PFSK-1 (cell line): Measurements from ENCODE around the gene EREG.

Experiments used
- FOXP2 ChIP-seq: optimal IDR thresholded peaks from 2 replicates; pipeline ENCODE3; 2011; ENCODE audit warnings: borderline replicate concordance, control low read depth, inconsistent platforms; ENCODE audit not compliant: insufficient read depth; ENCODE audit errors: extremely low read length, extremely low read depth
- POLR2AphosphoS5 ChIP-seq: IDR thresholded peaks from 2 replicates; pipeline ENCODE4 v1.6.1; 2012; ENCODE audit warnings: low read depth, mild to moderate bottlenecking, control low read depth, low read length, moderate library complexity
- SIN3A ChIP-seq: IDR thresholded peaks from 2 replicates; pipeline ENCODE4 v1.6.1; 2012; ENCODE audit warnings: mild to moderate bottlenecking, low read length, moderate library complexity, borderline replicate concordance; ENCODE audit not compliant: insufficient read depth
- TAF1 ChIP-seq: IDR thresholded peaks from 2 replicates; pipeline ENCODE4 v1.6.1; 2012; ENCODE audit warnings: low read length, control low read depth, borderline replicate concordance; ENCODE audit not compliant: insufficient read depth
- TF ChIP-seq, protein P1 (sequence below), 2 experiments: IDR thresholded peaks; 2 replicates each; pipeline versions ENCODE4 v1.6.1 to v1.8.0; 2011 to 2012; ENCODE audit warnings: low read depth in 2 of 2, low read length in 2 of 2, control low read depth in 1 of 2, inconsistent platforms in 1 of 2, mild to moderate bottlenecking in 1 of 2, moderate library complexity in 1 of 2; ENCODE audit not compliant: insufficient read depth in 1 of 2

EREG gene

DNA sequence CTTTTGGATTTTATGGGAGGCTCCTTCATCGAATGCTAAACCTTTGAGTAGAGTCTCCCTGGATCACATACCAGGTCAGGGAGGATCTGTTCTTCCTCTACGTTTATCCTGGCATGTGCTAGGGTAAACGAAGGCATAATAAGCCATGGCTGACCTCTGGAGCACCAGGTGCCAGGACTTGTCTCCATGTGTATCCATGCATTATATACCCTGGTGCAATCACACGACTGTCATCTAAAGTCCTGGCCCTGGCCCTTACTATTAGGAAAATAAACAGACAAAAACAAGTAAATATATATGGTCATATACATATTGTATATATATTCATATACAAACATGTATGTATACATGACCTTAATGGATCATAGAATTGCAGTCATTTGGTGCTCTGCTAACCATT is 21.2 kb downstream of the EREG start:
- TF ChIP-seq FOXP2 (no peak), TAF1 (no peak), SIN3A (no peak), POLR2AphosphoS5 (no peak)
- TF ChIP-seq, protein P1, sequence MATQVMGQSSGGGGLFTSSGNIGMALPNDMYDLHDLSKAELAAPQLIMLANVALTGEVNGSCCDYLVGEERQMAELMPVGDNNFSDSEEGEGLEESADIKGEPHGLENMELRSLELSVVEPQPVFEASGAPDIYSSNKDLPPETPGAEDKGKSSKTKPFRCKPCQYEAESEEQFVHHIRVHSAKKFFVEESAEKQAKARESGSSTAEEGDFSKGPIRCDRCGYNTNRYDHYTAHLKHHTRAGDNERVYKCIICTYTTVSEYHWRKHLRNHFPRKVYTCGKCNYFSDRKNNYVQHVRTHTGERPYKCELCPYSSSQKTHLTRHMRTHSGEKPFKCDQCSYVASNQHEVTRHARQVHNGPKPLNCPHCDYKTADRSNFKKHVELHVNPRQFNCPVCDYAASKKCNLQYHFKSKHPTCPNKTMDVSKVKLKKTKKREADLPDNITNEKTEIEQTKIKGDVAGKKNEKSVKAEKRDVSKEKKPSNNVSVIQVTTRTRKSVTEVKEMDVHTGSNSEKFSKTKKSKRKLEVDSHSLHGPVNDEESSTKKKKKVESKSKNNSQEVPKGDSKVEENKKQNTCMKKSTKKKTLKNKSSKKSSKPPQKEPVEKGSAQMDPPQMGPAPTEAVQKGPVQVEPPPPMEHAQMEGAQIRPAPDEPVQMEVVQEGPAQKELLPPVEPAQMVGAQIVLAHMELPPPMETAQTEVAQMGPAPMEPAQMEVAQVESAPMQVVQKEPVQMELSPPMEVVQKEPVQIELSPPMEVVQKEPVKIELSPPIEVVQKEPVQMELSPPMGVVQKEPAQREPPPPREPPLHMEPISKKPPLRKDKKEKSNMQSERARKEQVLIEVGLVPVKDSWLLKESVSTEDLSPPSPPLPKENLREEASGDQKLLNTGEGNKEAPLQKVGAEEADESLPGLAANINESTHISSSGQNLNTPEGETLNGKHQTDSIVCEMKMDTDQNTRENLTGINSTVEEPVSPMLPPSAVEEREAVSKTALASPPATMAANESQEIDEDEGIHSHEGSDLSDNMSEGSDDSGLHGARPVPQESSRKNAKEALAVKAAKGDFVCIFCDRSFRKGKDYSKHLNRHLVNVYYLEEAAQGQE (IDR thresholded peaks at IDR 0.05; ENCODE audit: insufficient read depth in 1 of 2, low read depth in 2 of 2, low read length in 2 of 2): no peak

DNA sequence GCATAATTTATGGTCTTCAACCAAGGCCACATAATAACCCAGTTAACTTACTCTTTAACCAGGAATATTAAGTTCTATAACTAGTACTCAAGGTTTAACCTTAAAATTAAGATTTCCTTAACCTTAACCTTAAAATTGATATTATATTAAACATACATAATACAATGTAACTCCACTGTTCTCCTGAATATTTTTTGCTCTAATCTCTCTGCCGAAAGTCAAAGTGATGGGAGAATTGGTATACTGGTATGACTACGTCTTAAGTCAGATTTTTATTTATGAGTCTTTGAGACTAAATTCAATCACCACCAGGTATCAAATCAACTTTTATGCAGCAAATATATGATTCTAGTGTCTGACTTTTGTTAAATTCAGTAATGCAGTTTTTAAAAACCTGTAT is 22.8 kb downstream of the EREG start:
- TF ChIP-seq POLR2AphosphoS5 (no peak), FOXP2 (no peak), TAF1 (no peak)
- TF ChIP-seq, protein P1 (IDR thresholded peaks at IDR 0.05; ENCODE audit: insufficient read depth in 1 of 2, low read depth in 2 of 2, low read length in 2 of 2): no peak

DNA sequence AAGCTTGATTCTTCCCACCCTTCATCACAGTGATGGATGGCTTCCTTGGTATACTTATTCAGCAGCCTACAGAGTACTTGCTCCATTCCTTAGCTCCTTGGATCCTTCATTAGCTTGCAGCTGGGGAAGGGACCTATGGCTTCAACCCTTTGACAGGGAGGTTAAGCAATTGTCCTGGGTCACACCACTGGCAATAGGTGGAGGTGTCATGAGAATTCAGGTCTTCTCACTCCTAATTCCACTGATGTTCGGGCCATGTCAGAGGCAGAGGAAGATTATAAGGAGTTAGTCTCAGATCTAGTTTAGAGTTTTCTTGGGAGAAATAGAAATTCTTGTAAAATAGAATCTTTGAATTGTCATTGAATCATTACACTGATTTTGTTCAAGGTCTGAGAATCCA is 24.5 kb downstream of the EREG start:
- TF ChIP-seq, protein P1 (IDR thresholded peaks at IDR 0.05; ENCODE audit: insufficient read depth in 1 of 2, low read depth in 2 of 2, low read length in 2 of 2): no peak
- no peak for TF ChIP-seq SIN3A

DNA sequence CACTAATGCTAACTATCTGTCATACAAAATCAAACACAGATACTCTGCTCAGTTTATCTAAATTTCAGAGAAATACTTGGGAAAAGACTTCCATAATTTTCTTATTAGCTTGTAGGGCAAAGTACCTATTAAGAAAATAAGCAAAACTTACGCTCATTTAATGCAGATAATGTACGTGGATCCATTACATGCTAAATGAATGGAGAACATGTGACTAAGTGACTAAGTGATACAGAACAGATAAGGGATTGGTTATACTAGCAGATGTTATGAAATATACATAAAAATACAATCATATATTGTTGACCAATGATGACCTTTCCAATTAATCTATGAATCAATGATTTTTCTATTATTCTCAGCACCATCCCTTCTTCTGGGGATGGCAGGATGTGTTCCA is 25.7 kb downstream of the EREG start:
- no peak for TF ChIP-seq TAF1
- TF ChIP-seq, protein P1 (IDR thresholded peaks at IDR 0.05; ENCODE audit: insufficient read depth in 1 of 2, low read depth in 2 of 2, low read length in 2 of 2): no peak
- no peak for TF ChIP-seq FOXP2
- no peak for TF ChIP-seq POLR2AphosphoS5
- no peak for TF ChIP-seq SIN3A

DNA sequence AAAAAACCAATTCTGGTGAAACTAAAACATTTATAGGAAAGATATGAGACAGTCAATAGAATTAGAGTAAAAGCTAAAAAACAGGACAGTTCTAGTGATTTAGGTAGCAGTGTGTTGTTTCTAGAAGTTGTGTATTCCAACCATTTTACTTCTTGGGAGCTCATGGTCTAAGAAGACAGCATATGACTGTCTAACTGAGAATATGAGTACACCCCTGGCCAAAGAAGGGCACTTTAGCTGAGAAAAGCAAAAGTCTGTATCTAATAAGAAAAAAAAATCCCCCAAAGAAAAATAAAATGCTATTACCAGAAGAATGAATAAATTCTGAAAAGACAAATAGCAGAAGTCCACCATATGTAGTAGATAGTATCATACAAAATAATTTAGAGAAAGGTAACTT is 26.4 kb downstream of the EREG start:
- TF ChIP-seq POLR2AphosphoS5: no peak
- TF ChIP-seq SIN3A: no peak

DNA sequence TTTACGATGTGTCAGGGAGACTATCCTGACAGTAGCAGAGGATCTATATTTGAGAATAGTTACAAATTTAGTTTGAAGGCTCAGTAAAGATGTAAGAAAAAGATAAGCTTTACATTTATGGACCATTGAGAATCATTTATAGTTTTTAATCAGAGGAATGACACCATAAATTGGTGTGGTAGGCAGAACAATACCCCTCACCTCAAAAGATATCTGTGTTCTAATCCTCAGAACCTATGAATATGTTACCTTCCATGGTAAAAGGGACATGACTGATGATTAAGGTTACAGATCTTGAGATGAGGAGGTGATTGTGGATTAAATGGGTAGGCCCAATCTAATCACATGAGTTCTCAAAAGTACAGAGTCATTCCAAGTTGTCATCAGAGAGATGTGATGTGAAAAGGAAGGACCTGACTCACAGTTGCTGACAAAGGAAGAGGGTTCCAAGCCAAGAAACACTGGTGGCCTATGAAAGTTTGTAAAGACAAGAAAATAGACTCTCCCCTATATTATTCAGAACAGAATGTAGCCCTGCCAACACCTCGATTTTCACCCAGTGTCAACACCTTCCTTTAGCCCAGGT is 27.0 kb downstream of the EREG start:
- TF ChIP-seq POLR2AphosphoS5 (no peak), FOXP2 (no peak), TAF1 (no peak), SIN3A (no peak)
- TF ChIP-seq, protein P1 (IDR thresholded peaks at IDR 0.05; ENCODE audit: insufficient read depth in 1 of 2, low read depth in 2 of 2, low read length in 2 of 2): no peak
